NCI-H1092 (cell line): Measurements from ENCODE around the gene CATSPER1.

Experiments used
- DNase-seq: peaks from one replicate; lab custom pipeline; 2025; lab: John Stamatoyannopoulos, UW

The CATSPER1 gene

GRCh38 chr11:65968600-65969482, 57.4 kb downstream of the CATSPER1 start:
- DNase-seq: no peak

GRCh38 chr11:65967329-65967934, 58.8 kb downstream of the CATSPER1 start:
- DNase-seq: no peak
